ENCODE results near the gene SMOC2. TPM values are rescaled to one million over a fixed set of nuclear protein-coding genes. Genes with fewer than 3 reads are reported as not detected.
"Not testable (repeated sequence)": the region's sequence is repeated elsewhere in the genome, so short reads cannot be mapped to it uniquely, and the experiment has no call there.

The SMOC2 gene
- total and polyA plus RNA-seq, 7 donors, result 12.3 to 90.3 (median 22.8) TPM

GRCh38 chr6:168675375-168675774 is 234.4 kb downstream of the SMOC2 start:
- WGBS, 3 donors, result 70 to 79% (median 73%) methylated on average over 11 of the region's 11 CpGs
- no peaks in the 10 kb centered on the region for H3K36me3 ChIP-seq (ENCODE audit: insufficient read depth in 1 of 2, low read depth in 1 of 2)
- no peaks in the 10 kb centered on the region for H3K4me1 ChIP-seq
- no peaks in the 10 kb centered on the region for H3K9me3 ChIP-seq
- H3K27me3 ChIP-seq (ENCODE audit: insufficient read depth in 3 of 3, low read length in 2 of 3), result peaks cover 0 to 4% (median 0%) of the 10 kb centered on the region in 3 donors
- no peak overlapping the region for H3K4me3 ChIP-seq
- ATAC-seq (no peak), DNase-seq (no peak)
- no peak overlapping the region for H3K27ac ChIP-seq
- intact Hi-C loops (cut with DNase I), result no loop called here
- TF ChIP-seq CTCF (IDR thresholded peaks at IDR 0.05), result no peak

DNA sequence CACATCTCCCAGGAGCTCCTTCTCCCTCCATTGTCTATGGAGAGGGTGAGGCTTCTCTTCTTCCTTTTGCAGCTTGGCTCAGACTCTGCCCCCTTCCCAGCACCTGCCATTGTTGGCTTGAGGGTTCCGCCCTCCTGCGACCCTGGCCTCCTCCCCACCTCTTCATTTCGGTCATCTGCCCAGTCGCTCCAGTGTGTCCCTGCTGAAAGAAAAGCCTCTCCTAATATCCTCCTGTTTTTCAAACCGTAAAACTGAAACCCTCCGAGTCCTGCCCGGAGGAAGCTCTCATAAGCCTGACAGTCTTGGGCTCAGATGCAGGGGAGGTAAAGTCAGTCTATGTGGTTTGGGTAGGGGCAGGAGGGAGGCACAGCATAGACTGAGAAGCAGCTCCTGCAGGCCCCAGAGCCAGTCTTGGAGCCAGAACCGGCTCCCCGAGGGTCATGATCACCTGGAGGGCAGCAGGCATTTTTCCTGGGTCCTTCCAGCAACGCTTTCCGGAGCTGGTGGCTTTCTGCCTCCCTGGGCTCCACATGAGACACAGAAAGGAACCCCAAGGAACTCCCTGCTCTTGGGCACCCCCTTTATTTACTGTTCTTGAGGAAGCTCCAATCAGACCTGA is 235.1 kb downstream of the SMOC2 start:
- no peak for ATAC-seq
- intact Hi-C loops (cut with DNase I), result no loop called here
- Histone ChIP-seq H3K9me3 (no peaks in the 10 kb centered on the region), H3K27ac (no peak overlapping the region), H3K4me1 (no peaks in the 10 kb centered on the region), H3K36me3 (ENCODE audit: insufficient read depth in 1 of 2, low read depth in 1 of 2) (no peaks in the 10 kb centered on the region), H3K27me3 (ENCODE audit: insufficient read depth in 3 of 3, low read length in 2 of 3) (peaks cover 0 to 4% (median 0%) of the 10 kb centered on the region in 3 donors), H3K4me3 (no peak overlapping the region)
- no peak for TF ChIP-seq CTCF (IDR thresholded peaks at IDR 0.05)
- no peak for DNase-seq
- 82 to 89% (median 87%) methylated on average over 11 of the region's 11 CpGs for WGBS, 3 donors

GRCh38 chr6:168676552-168677322 is 235.8 kb downstream of the SMOC2 start:
- WGBS, 3 donors, result 76 to 81% (median 77%) methylated on average over 16 of the region's 16 CpGs
- H3K27me3 ChIP-seq (ENCODE audit: insufficient read depth in 3 of 3, low read length in 2 of 3), result peaks cover 0 to 2% (median 0%) of the 10 kb centered on the region in 3 donors
- no peaks in the 10 kb centered on the region for H3K4me1 ChIP-seq
- DNase-seq (no peak), ATAC-seq (no peak)
- intact Hi-C loops (cut with DNase I), result no loop called here
- no peak overlapping the region for H3K27ac ChIP-seq
- no peak for TF ChIP-seq CTCF (IDR thresholded peaks at IDR 0.05)
- no peaks in the 10 kb centered on the region for H3K36me3 ChIP-seq (ENCODE audit: insufficient read depth in 1 of 2, low read depth in 1 of 2)
- no peaks in the 10 kb centered on the region for H3K9me3 ChIP-seq
- no peak overlapping the region for H3K4me3 ChIP-seq

DNA sequence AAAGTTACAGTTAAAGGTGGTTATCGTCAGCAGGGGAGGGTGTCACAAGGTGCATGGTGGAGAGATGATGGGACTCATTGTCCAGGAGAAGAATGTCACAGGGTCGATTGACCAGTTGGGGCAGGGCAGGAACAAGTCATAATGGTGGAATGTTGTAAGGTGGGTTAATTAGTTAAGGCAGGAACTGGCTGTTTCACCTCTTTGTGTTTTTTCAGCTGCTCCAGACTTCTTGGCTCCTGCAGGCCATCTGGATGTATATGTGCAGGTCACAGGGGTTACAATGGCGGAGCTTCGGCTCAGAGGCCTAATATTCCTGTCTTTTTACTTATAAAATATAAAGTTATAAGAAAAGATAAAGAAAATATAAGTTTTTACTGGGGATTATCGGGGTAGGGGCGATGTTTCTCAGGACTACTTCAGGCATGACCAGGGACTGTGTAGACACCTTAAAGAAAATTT is 236.4 kb downstream of the SMOC2 start:
- H3K27me3 ChIP-seq (ENCODE audit: insufficient read depth in 3 of 3, low read length in 2 of 3); intact Hi-C loops (cut with DNase I); H3K36me3 ChIP-seq (ENCODE audit: insufficient read depth in 1 of 2, low read depth in 1 of 2); DNase-seq; H3K9me3 ChIP-seq; H3K27ac ChIP-seq; H3K4me1 ChIP-seq; ATAC-seq; H3K4me3 ChIP-seq: not testable (repeated sequence)
- WGBS, 3 donors, result 76 to 78% (median 76%) methylated on average over 6 of the region's 6 CpGs

- DNase-seq, result no peak
Measured at GRCh38 chr6:168678077-168678476, 237.1 kb downstream of the SMOC2 start.

More at GRCh38 chr6:168678077-168678476, 237.1 kb downstream of the SMOC2 start:
- WGBS, 3 donors, result 37 to 64% (median 42%) methylated on average over 1 of the region's 1 CpG
- intact Hi-C loops (cut with DNase I), result no loop called here
- ATAC-seq, result no peak
- no peak for TF ChIP-seq CTCF (IDR thresholded peaks at IDR 0.05)
- Histone ChIP-seq H3K9me3 (no peaks in the 10 kb centered on the region), H3K4me1 (no peaks in the 10 kb centered on the region), H3K4me3 (no peak overlapping the region), H3K27me3 (ENCODE audit: insufficient read depth in 3 of 3, low read length in 2 of 3) (peaks cover 0 to 2% (median 0%) of the 10 kb centered on the region in 3 donors), H3K36me3 (ENCODE audit: insufficient read depth in 1 of 2, low read depth in 1 of 2) (no peaks in the 10 kb centered on the region), H3K27ac (no peak overlapping the region)

All from psoas muscle (tissue), 8 donors.